Skin epidermis (tissue), 12 donors: ENCODE data around the gene HEPACAM2.

Source experiments
- H3K27ac ChIP-seq, 21 experiments: fragments of 200-600 bp; sonication (generic) in 11 of 21; one replicate each; pipeline ENCODE4 v1.5.0; 2020; ENCODE audit warnings: mild to moderate bottlenecking in 3 of 21, inconsistent platforms in 2 of 21, moderate library complexity in 2 of 21
- H3K4me3 ChIP-seq, 7 experiments: fragments of 200-600 bp; sonication (generic) in 2 of 7; one replicate each; pipeline ENCODE4 v1.5.0; 2020; ENCODE audit warnings: inconsistent platforms in 2 of 7, mild to moderate bottlenecking in 2 of 7, moderate library complexity in 1 of 7

Gene HEPACAM2

DNA sequence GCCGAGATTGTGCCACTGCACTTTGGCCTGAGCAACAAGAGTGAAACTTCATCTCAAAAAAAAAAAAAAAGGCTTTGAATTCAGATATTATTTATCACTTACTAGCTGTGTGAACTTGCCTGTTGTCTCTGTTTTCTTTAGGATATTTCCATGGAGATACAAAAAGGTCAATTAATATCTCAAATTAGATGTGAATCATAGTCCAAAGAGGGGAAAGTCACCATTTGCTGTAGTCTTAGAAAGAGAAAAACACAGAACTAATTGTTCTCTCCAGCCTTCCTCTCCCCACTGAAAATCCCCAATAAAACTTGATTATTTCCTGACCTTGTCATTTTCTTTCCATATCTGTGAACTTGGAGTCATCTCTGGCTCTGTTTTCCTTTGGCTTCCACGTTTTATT is 21.2 kb downstream of the HEPACAM2 start:
- H3K27ac ChIP-seq = no peak overlapping the region
- H3K4me3 ChIP-seq = no peak overlapping the region

DNA sequence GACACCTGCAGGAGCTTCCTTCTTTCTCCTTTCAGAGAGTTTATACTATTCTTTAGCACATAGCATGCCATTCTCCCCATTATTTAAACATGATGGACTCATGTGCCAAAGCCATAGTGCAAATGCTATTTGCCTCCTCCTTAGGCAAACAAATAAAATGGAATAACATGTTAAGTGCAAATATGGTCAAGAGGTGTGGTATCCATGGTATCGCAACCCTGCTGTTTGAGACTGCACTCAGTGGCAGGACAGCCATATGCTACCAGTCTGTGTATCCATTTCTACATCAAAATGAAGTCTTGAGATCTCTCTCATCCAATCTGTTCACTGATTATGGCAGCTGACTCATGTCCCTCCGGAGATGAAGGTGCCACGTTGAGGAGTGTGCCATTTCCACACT is 22.8 kb downstream of the HEPACAM2 start:
- H3K27ac ChIP-seq = no peak overlapping the region
- no peak overlapping the region for H3K4me3 ChIP-seq

DNA sequence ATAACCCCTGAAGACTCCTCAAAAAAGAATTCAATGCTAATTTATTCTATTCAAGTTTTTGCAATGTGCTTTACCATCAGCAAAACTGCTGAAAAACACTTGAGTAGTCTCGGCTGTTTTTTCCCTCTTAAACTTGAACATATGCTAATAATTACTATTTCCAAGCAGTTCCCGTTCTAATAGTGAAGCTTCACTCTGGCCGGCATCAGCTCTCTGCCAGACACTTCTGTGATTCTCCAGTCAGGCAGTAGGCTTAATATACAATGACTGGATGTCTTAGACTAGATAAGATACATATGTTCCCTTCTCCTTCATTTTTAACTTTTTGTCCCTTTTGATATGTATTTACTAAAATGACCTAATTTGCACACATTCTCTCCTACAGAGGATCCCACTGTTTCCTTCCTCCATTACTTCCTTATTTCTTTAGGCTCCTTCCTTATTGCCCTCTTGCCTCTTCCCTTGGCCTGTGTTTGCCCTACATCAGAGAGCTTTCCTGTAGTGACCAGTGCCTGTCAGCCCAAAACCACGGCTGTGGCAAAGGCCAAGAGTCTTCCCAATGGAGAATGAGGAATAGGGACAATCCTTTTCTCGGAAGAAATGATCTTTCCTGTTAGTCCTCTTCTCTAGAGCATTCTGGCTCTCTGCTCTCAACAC is 23.5 kb downstream of the HEPACAM2 start:
- H3K27ac ChIP-seq = no peak overlapping the region
- no peak overlapping the region for H3K4me3 ChIP-seq

DNA sequence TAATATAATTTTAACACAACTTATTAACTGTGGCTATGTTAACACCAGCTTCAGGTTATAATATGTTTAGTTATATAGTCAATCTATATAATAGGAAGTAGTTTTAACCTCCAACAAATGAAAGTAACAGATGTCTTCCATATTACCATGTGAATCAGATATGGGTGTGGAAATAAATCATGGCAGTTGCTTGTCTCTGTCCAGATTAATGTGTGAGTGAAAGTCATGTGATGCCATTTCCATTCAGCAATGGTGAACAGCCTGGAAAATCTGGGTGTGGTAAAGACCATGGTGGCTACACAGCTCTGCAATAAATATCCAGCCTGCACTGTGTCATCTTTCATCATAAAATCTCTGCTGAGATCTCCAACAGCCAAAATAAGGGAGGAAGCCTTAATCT is 27.8 kb downstream of the HEPACAM2 start:
- no peak overlapping the region for H3K27ac ChIP-seq
- H3K4me3 ChIP-seq = no peak overlapping the region

DNA sequence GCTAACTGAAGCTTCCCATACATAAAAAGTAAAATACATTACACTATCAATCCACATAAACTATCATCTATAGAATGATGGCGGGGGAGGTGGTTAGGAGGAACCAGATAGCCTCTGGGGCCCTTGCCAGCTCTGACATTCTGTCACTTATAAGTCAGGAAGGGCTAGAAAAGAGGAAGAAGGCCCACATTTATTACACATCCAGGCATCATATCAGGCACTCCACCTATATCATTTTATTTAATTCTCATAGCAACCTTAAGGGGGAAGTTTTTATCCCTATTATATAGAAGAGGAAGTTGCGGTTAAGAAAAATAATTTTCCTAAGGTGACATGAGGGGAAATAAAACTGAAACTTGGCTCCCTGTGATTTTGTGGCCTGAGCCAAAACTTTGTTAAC is 29.9 kb downstream of the HEPACAM2 start:
- no peak overlapping the region for H3K27ac ChIP-seq
- no peak overlapping the region for H3K4me3 ChIP-seq

DNA sequence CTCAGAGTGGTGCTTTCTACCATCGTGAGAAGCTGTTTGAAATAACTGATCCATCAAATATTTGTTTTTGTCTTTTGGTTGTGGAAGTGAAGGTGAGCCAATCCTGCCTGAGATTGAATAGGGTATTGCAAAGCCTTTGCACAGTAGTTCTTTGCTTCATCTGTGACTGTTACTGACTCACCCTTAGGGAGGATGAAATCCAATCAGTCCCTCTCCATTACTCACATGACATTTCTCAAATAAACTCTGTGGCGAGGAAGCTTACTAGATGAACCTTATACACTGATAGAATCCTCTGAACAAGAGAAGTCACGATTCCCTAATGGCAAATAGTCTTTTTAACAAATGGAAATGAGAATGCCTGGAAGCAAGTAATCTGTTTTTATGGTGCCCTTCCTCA is 31.9 kb downstream of the HEPACAM2 start:
- no peak overlapping the region for H3K27ac ChIP-seq
- no peak overlapping the region for H3K4me3 ChIP-seq

DNA sequence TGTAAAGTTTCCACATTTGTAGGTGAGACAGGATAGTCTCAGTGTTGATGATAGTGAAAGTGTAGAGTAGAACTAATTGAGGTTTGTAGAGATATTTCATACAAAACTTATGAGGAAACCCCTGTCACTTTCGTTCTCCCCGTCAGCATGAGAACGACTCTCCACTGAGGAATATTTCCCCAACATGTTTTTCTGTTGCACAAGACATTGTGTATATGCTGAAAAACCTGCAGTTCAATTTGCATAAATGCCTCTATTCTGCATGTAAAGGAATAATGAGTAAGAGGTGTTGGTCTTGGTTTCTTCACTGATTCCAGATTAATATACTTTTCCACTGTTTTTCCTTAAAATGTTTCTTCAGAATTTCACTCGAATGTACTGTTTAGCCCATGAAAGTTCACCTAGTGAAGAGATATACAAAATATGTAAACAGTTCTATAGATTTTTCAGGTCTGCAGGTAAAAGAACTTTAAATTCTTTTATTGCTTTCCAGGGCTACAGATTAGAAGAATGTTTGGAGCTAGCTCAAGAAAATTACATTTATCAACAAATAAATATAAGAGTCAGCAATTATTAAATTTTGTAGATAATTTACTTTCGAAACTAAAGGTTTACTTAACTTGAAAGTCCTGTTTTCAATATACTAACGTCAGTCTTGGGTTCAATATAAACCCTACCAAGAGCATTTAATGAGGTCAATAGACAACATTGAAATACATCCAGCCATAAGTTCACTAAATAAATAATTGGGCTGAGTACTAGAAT is 37.2 kb downstream of the HEPACAM2 start:
- no peak overlapping the region for H3K4me3 ChIP-seq
- no peak overlapping the region for H3K27ac ChIP-seq

DNA sequence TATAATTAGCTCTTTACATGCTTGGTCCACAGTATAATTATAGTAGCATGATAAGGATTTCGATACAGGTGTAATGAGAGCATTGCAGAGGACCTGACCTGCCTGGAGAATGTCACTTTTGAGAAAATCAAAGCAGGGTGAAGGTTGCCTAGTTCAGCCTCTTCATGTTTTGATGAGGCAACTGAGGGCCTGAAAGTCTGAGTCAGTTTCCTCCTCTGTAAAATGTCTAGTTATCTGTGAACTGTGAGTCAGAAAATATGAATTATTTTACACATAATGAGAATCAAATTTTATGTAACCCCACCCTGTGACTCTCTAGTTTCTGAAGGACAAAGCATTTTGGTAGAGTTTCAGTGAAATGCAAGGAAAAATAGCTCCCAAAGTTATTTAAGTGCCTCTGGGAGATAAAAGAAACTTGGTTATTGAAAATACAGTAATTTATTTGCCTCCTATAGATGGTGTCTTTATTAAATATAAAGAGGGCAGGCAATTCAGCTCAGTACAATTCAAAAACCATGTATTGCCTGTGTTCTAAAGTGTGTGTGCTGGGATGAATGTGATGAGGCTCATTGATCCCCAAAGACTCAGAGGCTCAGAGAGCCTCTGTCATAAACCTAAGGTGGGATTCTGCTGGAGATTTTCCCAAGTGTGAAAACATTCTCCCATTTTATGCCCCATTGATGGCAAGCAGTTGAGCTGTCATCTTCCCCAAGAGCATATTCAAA is 40.8 kb downstream of the HEPACAM2 start:
- Histone ChIP-seq H3K27ac (no peak overlapping the region), H3K4me3 (no peak overlapping the region)

DNA sequence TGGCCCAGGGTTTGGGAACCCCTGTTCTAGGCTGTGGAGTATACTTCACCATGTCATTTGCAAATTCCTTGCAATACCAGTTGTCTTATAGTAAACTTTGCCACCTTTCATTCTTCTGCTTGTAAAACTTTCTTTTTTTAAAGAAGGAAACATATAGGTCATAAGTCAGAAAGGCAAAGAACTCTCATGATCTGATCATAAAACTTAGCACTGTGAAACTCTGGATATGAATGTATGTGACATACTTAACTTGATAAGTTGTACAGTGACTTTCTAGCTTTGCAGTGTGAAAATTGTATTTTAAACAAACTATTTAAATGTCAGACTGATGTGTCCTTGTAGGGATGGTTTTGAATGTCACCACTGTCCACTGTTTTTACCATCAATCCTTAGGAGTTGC is 47.1 kb downstream of the HEPACAM2 start:
- Histone ChIP-seq H3K27ac (no peak overlapping the region), H3K4me3 (no peak overlapping the region)

DNA sequence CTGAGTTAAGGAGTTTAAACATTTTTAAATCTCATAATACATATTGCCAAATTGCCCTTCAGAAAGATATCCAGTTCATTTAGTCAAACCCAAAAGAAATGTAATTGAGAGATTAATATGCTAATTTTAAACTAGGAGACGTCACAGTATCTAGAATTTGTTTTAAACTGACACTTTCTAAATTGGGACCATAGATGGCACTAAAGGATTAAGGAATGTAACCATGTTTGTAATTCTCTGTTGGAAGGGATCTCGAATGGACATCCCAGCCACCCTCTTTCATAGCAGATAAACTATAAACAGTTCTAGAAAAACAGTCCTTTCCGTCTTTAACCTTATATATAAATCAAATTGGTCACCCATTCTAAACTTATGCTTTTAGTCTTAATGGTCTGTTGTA is 48.1 kb downstream of the HEPACAM2 start:
- Histone ChIP-seq H3K27ac (no peak overlapping the region), H3K4me3 (no peak overlapping the region)

DNA sequence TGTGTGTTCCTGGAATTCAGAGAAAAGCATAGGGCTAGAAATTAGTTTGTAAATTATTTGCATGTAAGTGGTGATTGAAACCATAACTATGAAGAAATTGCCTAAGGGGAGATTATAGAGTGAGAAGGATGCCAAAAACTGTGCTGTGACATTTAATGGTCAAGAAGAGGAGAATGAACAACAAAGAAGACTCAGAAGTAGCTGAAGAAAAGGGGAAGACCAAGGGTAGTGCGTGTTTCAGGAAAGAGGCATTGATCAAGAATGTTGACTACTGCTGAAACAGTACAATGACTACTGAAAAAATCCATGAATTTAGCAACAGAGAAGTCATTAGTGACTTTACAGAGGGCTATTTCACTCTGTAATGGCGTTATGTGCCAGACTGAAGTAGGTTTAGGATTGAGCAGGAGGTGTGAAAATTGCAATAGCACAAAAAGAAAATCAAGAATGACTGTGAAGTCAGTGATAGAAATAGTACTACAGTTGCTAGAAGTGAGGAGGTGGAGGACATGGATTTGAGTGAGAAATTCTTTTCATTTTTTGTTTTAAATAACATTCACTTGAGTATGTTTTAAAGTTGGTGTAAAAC is 49.2 kb downstream of the HEPACAM2 start:
- H3K4me3 ChIP-seq = no peak overlapping the region
- no peak overlapping the region for H3K27ac ChIP-seq

DNA sequence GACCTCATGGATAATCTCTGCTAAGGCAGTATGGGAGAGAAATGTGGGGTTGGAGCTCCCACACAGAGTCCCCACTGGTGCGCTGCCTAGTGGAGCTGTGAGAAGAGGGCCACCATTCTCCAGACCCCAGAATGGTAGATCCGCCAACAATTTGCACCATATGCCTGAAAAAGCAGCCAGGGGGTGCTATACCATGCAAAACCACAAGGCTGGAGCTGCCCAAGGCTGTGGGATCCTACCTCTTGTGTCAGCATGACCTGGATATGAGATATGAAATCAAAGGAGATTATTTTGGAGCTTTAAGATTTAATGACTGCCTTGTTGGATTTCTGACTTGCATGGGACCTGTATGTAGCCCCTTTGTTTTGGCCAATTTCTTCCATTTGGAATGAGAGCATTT is 51.0 kb downstream of the HEPACAM2 start:
- Histone ChIP-seq H3K27ac (no peak overlapping the region), H3K4me3 (no peak overlapping the region)

DNA sequence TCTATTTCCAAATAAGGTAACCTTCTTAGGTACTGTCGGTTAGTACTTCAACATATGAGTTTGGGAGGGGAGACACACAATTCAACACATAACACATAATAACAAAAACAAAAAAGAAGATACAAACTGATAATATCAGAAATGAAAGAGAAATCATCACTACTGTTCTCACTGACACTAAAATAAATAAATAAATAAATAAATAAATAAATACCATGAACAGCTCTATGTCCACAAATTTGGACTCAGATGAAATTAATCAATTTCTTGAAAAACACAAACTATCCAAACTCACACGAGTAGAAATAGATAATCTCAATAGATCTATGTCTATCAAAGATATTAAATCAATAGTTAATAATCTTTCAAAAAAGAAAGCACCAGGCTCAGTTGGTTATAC is 53.6 kb downstream of the HEPACAM2 start:
- no peak overlapping the region for H3K4me3 ChIP-seq

DNA sequence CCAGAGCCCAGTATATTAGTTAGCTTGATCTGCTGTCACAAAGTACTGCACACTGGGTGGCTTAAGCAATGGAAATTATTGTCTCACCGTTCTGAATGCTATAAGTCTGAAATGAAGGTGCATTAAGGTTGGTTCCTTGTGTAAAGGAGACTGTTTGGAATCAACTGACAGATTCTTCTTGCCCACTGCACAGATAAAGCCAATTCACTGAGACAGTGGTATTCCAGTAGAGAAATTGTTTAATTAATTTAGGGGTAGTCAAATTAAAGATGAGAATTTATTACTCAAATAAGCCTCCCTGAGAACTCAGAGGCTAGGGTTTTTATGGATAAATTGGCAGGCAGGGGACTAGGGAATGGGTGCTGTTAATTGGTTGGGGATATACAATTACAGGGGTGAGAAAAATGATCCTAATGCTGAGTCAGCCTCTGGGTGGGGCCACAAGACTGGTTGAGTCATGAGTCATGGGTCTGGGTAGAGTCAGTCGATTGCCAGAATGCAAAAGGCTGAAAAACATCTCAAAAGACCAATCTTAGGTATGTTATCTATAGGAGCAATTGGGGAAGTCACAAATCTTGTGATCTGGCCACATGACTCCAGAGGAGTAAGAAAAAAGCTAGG is 54.6 kb downstream of the HEPACAM2 start:
- Histone ChIP-seq H3K4me3 (no peak overlapping the region), H3K27ac (no peak overlapping the region)

More for the DNA sequence above, 53.6 kb downstream of the HEPACAM2 start:
- H3K27ac ChIP-seq = no peak overlapping the region

DNA sequence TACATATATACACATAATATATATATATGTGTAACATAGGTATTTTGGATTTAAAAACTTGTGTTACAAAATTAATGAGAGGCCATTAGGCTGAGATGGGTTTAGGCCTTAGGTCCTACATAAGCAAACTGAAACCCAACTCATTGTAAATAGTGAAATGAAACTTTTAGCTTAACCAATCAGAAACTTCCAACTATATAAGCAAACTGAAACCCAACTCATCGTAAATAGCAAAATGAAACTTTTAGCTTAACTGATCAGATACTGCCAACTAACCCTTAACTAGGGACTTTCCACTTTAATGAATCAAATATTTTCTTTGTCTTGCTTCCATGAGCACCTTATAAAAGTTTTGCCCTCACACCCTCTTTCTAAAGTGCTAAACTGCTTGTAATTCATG is 60.8 kb downstream of the HEPACAM2 start:
- Histone ChIP-seq H3K27ac (peak overlapping the region in 2 of 21 experiments; percentile 26 to 29), H3K4me3 (no peak overlapping the region)

DNA sequence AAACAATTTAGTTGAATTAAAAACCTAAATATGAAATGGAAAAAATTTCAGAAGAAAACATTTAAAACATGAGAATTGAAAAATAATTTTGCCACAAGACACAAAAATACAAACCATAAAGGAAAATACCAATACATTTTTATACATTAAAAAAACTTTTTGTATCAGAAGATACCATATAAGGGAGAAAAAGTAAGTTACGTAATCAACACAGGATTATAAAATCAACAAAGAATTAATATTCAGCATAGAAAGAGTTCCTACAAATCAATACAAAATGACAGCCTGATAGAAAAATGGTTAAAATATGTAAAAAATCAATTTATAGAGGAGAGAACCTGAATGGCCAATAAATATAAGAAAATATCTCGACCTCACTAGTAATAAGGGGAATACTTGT is 61.5 kb downstream of the HEPACAM2 start:
- peak overlapping the region in 1 of 21 experiments; percentile 26 for H3K27ac ChIP-seq
- no peak overlapping the region for H3K4me3 ChIP-seq

DNA sequence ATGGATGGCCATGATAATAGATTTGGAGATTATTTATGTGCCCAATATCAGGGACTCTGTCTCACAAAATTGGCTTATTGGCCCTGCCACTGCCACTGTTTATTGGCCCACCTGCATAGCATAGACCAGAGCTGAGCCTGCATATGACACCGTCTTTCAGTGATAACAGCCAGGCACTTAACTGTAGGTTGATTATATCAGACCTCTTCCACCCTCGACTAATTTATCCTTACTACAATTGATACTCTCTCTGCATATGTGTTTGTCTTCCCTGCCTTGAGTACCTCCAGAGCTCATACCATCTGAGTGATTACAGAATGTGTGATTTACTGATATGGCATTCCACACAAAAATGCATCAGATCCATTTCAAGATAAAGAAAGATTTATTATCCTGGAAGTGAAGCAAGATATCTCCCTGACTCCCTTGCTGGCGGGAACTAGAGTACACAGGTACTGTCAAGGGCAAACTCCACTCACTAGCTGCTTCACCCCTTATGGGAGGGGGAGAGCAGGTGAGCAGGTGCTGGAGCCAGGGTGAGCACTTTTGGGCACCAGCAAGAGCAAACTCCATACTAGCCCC is 65.0 kb downstream of the HEPACAM2 start:
- Histone ChIP-seq H3K4me3 (no peak overlapping the region), H3K27ac (no peak overlapping the region)

DNA sequence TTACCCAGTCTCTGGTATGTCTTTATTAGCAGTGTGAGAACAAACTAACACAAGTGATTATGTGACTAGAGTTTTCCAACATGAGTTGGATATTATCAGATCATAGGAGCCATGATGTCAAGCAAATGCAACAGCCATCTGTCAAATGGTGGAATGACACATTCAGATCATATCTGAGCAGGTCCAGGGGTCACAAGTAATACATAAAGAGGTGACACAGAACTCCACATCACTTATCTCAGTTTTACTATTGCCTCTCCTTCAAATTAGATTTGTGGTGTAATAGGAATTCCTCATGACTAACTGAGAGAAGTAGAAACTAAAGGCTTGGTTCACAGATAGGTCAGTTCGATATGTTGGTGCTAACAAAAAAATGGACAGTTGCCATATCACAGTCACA is 65.9 kb downstream of the HEPACAM2 start:
- Histone ChIP-seq H3K27ac (no peak overlapping the region), H3K4me3 (no peak overlapping the region)

DNA sequence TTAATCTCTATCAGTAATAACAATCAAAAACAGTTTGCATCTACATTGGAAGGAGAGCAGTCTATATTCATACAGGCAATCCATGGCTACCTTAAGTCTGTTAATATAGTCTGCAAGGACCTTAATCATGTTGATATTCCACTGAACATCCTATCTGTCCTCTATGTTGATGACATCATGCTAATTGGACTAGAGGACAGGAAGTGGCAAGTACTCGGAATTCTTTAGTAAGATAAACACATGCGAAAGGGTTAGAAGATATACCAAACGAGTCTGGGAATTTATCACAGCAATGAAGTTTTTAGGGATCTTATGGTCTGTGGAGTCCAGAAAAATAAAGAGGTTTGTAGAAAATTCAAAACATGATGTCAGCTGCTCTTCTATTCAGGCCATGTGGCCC is 66.8 kb downstream of the HEPACAM2 start:
- H3K27ac ChIP-seq = no peak overlapping the region
- no peak overlapping the region for H3K4me3 ChIP-seq

DNA sequence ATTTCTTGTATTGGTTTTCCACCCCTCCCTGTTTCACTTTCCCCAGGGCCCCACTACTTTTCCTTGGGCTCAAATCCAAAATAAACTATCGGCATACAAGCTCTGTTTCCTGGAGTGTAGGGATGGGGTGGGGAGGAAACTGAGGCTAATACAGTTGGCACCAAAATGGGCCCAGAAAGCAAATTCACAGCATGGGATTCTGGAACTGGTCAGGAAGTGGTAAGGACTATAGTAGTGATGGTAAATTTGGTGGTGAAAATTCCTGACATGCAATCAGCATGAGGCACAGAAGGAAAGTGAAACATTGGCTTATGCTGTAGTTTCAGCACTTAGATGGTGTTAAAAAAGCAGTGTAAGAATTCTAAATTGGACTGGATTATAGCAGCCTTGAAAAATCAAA is 69.4 kb downstream of the HEPACAM2 start:
- H3K27ac ChIP-seq = no peak overlapping the region

More for the DNA sequence above, 69.4 kb downstream of the HEPACAM2 start:
- H3K4me3 ChIP-seq = no peak overlapping the region
